ENCODE data around the gene DDIT4. TPM values are rescaled to one million over a fixed set of nuclear protein-coding genes. Genes with fewer than 3 reads are reported as not detected.
A peak's percentile ranks its signal among the peaks of the same experiment; 100 is the strongest.

The DDIT4 gene
- total RNA-seq, 2 experiments from 2014 or later: 1,071 to 1,096 TPM

DNA sequence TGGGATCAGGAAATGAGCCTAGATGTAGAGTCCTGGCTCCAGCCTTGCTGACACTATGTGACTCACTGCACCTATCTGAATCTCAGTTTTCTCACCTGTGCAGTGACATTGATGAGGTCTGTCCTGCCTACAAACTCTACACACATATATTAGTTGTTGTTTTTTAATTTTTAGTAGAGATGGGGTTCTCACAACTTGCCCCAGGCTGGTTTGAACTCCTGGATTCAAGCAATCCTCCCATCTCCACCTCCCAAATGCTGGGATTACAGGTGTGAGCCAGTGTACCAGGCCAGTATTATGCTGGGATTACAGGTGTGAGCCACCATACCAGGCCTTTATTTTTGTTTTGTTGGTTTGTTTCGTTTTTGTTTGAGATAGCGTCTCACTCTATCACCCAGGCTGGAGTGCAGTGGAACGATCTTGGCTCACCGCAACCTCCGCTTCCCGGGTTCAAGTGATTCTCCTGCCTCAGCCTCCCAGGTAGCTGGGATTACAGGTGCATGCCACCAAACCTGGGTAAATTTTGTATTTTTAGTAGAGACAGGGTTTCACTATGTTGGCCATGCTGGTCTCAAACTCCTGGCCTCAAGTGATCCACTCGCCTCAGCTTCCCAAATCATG, 11.8 kb upstream of the DDIT4 start:
- CTCF ChIA-PET: interaction anchor here (0.9 to 3.4 kb wide), 9 partner anchors 8 to 78 kb away, joined by 3 to 35 read pairs (median 6); partner anchors contain the start of gene DDIT4
- Mint-ChIP-seq H3K27ac (peak overlapping the region; percentile 96), H3K4me1 (ENCODE audit: low read depth) (peaks cover 44% of the 10 kb centered on the region), H3K27me3 (no peaks in the 10 kb centered on the region), H3K36me3 (ENCODE audit: low read depth) (no peaks in the 10 kb centered on the region), H3K9me3 (no peaks in the 10 kb centered on the region), H3K4me3 (peak overlapping the region; percentile 79)
- TF ChIP-seq, protein P1, sequence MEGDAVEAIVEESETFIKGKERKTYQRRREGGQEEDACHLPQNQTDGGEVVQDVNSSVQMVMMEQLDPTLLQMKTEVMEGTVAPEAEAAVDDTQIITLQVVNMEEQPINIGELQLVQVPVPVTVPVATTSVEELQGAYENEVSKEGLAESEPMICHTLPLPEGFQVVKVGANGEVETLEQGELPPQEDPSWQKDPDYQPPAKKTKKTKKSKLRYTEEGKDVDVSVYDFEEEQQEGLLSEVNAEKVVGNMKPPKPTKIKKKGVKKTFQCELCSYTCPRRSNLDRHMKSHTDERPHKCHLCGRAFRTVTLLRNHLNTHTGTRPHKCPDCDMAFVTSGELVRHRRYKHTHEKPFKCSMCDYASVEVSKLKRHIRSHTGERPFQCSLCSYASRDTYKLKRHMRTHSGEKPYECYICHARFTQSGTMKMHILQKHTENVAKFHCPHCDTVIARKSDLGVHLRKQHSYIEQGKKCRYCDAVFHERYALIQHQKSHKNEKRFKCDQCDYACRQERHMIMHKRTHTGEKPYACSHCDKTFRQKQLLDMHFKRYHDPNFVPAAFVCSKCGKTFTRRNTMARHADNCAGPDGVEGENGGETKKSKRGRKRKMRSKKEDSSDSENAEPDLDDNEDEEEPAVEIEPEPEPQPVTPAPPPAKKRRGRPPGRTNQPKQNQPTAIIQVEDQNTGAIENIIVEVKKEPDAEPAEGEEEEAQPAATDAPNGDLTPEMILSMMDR (IDR thresholded peaks at IDR 0.05): no peak
- POLR2A ChIA-PET: interaction anchor here (1.1 to 6.9 kb wide), 10 partner anchors 12 to 173 kb away, joined by 3 to 99 read pairs (median 20); partner anchors contain the start of genes DDIT4 and SPOCK2
- intact Hi-C loops (cut with micrococcal nuclease): loop anchor here (5.0 kb wide), 1 partner anchor 35 kb away; no protein-coding TSS in a partner anchor
- peak; percentile 28 for ATAC-seq
- DNase-seq: no peak

GRCh38 chr10:72263613-72264241, 10.0 kb upstream of the DDIT4 start:
- DNase-seq (peak; percentile 59), ATAC-seq (no peak)
- POLR2A ChIA-PET: interaction anchor here (0.7 to 6.9 kb wide), 7 partner anchors 11 to 72 kb away, joined by 3 to 99 read pairs (median 9); partner anchors contain the start of gene DDIT4
- CTCF ChIA-PET: interaction anchor here (1.2 to 4.2 kb wide), 2 partner anchors 11 to 29 kb away, joined by 4 to 18 read pairs; partner anchors contain the start of gene DDIT4
- H3K36me3 Mint-ChIP-seq (ENCODE audit: low read depth): no peaks in the 10 kb centered on the region
- TF ChIP-seq, protein P1 (IDR thresholded peaks at IDR 0.05): no peak
- H3K9me3 Mint-ChIP-seq: no peaks in the 10 kb centered on the region
- H3K27me3 Mint-ChIP-seq: no peaks in the 10 kb centered on the region
- H3K4me1 Mint-ChIP-seq (ENCODE audit: low read depth): peaks cover 36% of the 10 kb centered on the region
- peak overlapping the region; percentile 3 for H3K4me3 Mint-ChIP-seq
- intact Hi-C loops (cut with micrococcal nuclease): loop anchor here (5.0 kb wide), 1 partner anchor 34 kb away; no protein-coding TSS in a partner anchor
- H3K27ac Mint-ChIP-seq: peak overlapping the region; percentile 71

DNA sequence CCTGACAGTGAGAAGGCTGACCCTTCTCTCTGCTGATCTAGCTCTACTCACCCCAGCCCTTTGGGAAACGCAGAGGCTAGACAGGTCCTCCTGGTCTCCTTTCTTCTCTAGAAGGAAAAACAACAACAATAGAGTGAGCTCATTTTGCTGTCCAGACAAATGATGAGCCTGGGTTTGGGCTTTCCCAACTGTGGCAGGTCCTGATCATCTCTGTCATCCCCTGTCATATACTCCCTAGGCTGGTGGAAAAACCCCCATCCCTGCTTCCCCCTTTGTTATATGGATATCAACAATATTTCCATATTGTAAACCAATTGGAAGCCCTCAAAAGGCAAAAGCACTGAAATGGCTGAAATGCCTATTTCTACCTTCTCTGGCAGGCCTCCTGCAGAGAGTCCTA, 9.2 kb upstream of the DDIT4 start:
- TF ChIP-seq, protein P1 (IDR thresholded peaks at IDR 0.05): no peak
- intact Hi-C loops (cut with micrococcal nuclease): loop anchor here (5.0 kb wide), 1 partner anchor 33 kb away; no protein-coding TSS in a partner anchor
- ChIA-PET POLR2A (interaction anchor here (0.6 to 5.9 kb wide), 6 partner anchors 10 to 71 kb away, joined by 3 to 99 read pairs (median 8); partner anchors contain the start of gene DDIT4), CTCF (interaction anchor here (1.2 to 4.2 kb wide), 2 partner anchors 10 to 28 kb away, joined by 4 to 18 read pairs; partner anchors contain the start of gene DDIT4)
- DNase-seq: no peak
- no peaks in the 10 kb centered on the region for H3K36me3 Mint-ChIP-seq (ENCODE audit: low read depth)
- H3K4me1 Mint-ChIP-seq (ENCODE audit: low read depth): peaks cover 29% of the 10 kb centered on the region
- no peaks in the 10 kb centered on the region for H3K9me3 Mint-ChIP-seq
- no peak overlapping the region for H3K27ac Mint-ChIP-seq
- no peak overlapping the region for H3K4me3 Mint-ChIP-seq
- no peak for ATAC-seq
- H3K27me3 Mint-ChIP-seq: no peaks in the 10 kb centered on the region

- Mint-ChIP-seq H3K4me3 (no peak overlapping the region), H3K27me3 (no peaks in the 10 kb centered on the region), H3K4me1 (ENCODE audit: low read depth) (peaks cover 23% of the 10 kb centered on the region), H3K27ac (no peak overlapping the region), H3K9me3 (no peaks in the 10 kb centered on the region), H3K36me3 (ENCODE audit: low read depth) (no peaks in the 10 kb centered on the region)
- TF ChIP-seq, protein P1 (IDR thresholded peaks at IDR 0.05): no peak
- POLR2A ChIA-PET: interaction anchor here (0.7 to 2.2 kb wide), 6 partner anchors 10 to 179 kb away, joined by 3 to 9 read pairs (median 3); no protein-coding TSS in a partner anchor
- CTCF ChIA-PET: interaction anchor here (1.7 to 4.2 kb wide), 2 partner anchors 10 to 72 kb away, joined by 4 to 18 read pairs; partner anchors contain the start of gene DDIT4
- ATAC-seq: no peak
- intact Hi-C loops (cut with micrococcal nuclease): no loop called here
- DNase-seq: no peak
Measured at GRCh38 chr10:72265508-72265907, 8.2 kb upstream of the DDIT4 start.

Measured in activated CD8-positive, alpha-beta T cell treated with anti-CD3 and anti-CD28 coated beads for 36 hours (primary cell).